Cardiac fibroblast (primary cell): ENCODE measurements around the gene GREB1.

ENCODE experiments used
- DNase-seq, 2 donors: peaks; one replicate each; pipeline versions ENCODE4 v3.0.0 to v3.0.0-alpha.2; 2010; ENCODE audit warnings: low read depth in 2 of 2
- H3K4me3 ChIP-seq, 2 donors: replicated peaks in 1 of 2; 1 replicate in 1 of 2; 2 replicates in 1 of 2; pipeline ENCODE4 v1.5.1; 2011; ENCODE audit warnings: low read depth in 2 of 2, low read length in 2 of 2, mild to moderate bottlenecking in 2 of 2, moderate library complexity in 1 of 2
- TF ChIP-seq, protein P1 (sequence below): IDR thresholded peaks from one replicate; pipeline ENCODE4 v1.5.1; 2011; ENCODE audit warnings: low read depth, mild to moderate bottlenecking, low read length, inconsistent platforms

Gene GREB1

DNA sequence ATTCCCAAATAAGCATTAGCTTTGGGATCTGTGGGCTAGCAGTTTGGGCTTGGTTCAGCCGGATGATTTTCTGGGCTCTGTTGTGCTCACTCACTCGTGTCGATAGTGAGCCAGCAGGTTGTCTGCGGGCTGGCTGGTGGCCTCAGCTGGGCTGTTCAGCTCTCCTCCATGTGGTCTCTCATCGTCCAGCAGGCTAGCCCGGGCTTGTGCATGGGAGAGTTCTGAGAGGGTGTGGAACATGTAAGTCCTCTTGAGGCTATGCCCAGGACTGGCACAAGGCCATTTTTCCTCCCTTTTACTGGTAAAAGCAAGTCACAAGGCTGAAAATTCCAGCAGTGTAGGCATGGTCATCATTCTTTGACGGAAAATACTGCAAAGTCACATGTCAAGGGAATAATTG lies 97.6 kb downstream of the GREB1 start:
- H3K4me3 ChIP-seq, result no peak overlapping the region
- DNase-seq, result peak in 1 of 2 donors; percentile 21
- TF ChIP-seq, protein P1, sequence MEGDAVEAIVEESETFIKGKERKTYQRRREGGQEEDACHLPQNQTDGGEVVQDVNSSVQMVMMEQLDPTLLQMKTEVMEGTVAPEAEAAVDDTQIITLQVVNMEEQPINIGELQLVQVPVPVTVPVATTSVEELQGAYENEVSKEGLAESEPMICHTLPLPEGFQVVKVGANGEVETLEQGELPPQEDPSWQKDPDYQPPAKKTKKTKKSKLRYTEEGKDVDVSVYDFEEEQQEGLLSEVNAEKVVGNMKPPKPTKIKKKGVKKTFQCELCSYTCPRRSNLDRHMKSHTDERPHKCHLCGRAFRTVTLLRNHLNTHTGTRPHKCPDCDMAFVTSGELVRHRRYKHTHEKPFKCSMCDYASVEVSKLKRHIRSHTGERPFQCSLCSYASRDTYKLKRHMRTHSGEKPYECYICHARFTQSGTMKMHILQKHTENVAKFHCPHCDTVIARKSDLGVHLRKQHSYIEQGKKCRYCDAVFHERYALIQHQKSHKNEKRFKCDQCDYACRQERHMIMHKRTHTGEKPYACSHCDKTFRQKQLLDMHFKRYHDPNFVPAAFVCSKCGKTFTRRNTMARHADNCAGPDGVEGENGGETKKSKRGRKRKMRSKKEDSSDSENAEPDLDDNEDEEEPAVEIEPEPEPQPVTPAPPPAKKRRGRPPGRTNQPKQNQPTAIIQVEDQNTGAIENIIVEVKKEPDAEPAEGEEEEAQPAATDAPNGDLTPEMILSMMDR, result no peak

DNA sequence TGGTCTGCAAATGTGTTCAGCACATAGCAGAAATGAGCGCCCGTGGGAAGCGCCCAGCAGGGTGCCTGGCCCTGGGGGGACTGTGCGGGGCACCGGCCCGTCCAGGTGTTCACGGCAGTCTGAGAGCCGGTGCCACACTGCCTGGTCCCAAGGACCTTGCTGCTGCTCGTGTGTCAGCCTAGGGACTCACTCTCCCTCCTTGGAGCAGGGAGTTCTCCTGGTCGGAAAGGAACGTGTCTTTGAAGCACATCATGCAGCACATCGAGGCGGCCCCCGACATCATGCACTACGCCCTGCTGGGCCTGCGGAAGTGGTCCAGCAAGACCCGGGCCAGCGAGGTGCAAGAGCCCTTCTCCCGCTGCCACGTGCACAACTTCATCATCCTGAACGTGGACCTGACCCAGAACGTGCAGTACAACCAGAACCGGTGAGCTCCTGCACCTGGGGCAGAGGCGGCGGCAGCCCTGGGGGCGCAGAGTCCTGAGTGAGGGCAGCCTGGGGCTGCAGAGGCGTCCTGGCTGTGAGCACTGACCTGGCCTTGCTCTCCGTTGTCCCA lies 100.2 kb downstream of the GREB1 start:
- TF ChIP-seq, protein P1, result no peak
- H3K4me3 ChIP-seq, result no peak overlapping the region
- no peak for DNase-seq

DNA sequence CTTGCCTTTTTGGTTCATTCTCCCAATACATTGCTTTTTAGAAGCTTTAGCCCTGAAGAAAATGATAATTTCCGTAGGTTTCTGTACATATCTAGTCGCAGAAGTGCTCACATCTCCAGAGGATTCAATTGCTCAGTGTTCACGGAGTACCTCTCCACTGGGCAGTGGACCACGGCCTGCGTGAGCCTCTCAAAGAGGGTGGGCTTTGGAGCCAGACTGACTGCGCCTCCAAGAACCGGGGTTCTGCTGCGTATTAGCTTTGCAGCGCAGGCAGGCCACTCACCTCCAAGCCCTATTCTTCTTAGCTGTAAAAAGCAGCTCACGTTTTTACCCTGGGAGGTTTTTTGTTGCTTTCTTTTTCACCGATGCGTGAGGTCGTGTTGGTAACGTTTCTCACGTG lies 100.7 kb downstream of the GREB1 start:
- TF ChIP-seq, protein P1, result no peak
- no peak overlapping the region for H3K4me3 ChIP-seq
- no peak for DNase-seq

DNA sequence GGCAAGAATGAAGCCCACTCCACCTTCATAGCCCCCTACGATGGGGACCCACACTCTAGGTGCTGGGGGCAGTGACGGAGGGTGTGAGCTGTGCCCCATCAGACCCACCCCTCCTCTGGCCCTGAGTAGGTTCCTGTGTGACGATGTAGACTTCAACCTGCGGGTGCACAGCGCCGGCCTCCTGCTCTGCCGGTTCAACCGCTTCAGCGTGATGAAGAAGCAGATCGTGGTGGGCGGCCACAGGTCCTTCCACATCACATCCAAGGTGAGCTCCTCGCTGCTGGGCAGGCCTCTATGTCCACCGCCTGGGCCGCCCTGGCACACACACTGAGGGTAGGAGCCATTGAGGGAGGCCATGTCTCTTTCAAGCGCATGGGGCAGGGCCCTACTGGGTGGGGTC lies 101.3 kb downstream of the GREB1 start:
- DNase-seq, result no peak
- TF ChIP-seq, protein P1, result no peak

DNA sequence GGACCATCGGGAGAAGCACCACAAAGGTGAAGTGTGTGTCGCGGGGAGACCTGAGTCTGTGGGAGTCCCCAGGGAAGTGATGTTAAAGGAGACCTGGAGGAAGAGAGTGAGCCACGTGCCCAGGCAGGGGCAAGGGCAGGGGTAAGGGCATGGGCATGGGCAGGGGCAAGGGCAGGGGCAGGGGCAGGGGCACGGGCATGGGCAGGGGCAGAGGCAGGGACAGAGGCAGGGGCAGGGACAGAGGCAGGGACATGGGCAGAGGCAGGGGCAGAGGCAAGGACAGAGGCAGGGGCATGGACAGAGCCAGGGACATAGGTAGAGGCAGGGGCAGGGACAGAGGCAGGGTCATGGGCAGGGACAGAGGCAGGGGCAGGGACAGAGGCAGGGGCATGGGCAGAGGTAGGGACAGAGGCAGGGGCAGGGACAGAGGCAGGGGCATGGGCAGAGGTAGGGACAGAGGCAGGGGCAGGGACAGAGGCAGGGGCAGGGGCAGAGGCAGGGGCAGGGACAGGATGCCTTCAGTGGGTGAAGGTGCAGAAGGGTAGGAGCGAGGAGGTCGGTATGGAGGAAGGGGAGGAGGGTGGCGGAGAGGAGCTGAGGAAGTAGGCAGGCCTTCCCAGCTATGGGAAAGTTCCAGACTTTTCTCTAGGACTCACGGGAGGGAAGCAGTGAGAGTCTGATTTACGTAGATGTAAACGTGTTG lies 102.9 kb downstream of the GREB1 start:
- no peak overlapping the region for H3K4me3 ChIP-seq
- no peak for DNase-seq
- TF ChIP-seq, protein P1, result no peak

More for the DNA sequence above, 101.3 kb downstream of the GREB1 start:
- H3K4me3 ChIP-seq, result no peak overlapping the region

- TF ChIP-seq, protein P1, result no peak
- no peak for DNase-seq
- H3K4me3 ChIP-seq, result no peak overlapping the region
Measured at GRCh38 chr2:11637546-11637945, 103.7 kb downstream of the GREB1 start.
